ENCODE measurements around the gene EPB41L4B.
"Not testable (repeated sequence)": the region's sequence is repeated elsewhere in the genome, so short reads cannot be mapped to it uniquely, and the experiment has no call there.

The EPB41L4B gene

DNA sequence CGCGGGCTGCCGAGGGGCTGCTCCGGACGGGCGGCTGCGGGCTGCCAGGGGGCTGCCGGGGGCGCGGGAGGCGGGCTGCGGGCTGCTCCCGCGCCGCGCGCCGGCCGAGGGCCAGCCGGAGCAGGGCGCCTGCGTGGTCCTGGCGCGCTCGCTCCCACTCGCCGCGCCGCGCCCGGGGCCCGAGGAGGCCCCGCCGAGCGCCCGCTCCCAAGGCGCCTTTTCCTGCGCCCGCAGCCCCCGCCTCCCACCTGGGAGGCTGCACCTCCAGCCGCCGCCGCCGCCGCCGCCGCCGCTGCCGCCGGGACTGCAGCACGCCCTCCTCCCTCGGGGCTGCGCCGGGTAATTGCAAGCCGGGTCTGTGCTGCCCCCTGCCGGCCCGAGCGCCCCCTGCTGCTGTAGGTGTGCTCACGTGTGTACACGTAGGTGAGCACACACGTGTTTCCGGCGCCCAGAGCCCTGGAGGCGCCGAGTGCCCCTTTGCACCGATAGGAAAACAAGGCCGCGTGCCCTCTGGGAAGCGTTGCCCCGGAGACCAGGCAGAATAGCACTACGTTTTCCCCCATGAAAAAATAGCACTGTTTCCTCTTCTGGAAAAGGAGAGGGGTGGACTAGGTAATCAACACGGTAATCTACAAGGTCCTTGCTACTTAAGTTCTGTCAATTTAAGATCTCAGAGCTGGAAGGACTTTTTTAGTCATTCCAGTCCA, at the start of gene EPB41L4B:
Gene EPB41L4B (minus strand): TSS at position 318 of the 707 bp plus-strand sequence. CDS start 613 bp downstream, outside the sequence.
- no peaks in the 10 kb centered on the region for H3K9me3 ChIP-seq (ENCODE audit: low read length)
- peak within 1 kb of the TSS; percentile 35 for H3K4me3 ChIP-seq (ENCODE audit: low read depth, low read length, poor library complexity, severe bottlenecking)
- no peak within 1 kb of the TSS for H3K27ac ChIP-seq (ENCODE audit: low read depth, low read length, poor library complexity, severe bottlenecking)
- peaks cover 5% of the 10 kb centered on the region; the same call in 1 of the 2 replicates for H3K27me3 ChIP-seq (ENCODE audit: insufficient read depth, low read length)
- no peaks in the 10 kb centered on the region for H4K20me1 ChIP-seq (ENCODE audit: insufficient read depth, low read length)
- no peaks in the 10 kb centered on the region for H3K9me2 ChIP-seq (ENCODE audit: low read depth, low read length)
- no peaks in the 10 kb centered on the region for H3K79me2 ChIP-seq (ENCODE audit: insufficient read depth, low read length)
- H2AFZ ChIP-seq (ENCODE audit: low read length) = no peak within 1 kb of the TSS
- H3K36me3 ChIP-seq (ENCODE audit: insufficient read depth, low read length) = no peaks in the 10 kb centered on the region
- peaks cover 4% of the 10 kb centered on the region for H3K4me1 ChIP-seq (ENCODE audit: insufficient read depth, low read length, severe bottlenecking)
- TF ChIP-seq, protein P1, sequence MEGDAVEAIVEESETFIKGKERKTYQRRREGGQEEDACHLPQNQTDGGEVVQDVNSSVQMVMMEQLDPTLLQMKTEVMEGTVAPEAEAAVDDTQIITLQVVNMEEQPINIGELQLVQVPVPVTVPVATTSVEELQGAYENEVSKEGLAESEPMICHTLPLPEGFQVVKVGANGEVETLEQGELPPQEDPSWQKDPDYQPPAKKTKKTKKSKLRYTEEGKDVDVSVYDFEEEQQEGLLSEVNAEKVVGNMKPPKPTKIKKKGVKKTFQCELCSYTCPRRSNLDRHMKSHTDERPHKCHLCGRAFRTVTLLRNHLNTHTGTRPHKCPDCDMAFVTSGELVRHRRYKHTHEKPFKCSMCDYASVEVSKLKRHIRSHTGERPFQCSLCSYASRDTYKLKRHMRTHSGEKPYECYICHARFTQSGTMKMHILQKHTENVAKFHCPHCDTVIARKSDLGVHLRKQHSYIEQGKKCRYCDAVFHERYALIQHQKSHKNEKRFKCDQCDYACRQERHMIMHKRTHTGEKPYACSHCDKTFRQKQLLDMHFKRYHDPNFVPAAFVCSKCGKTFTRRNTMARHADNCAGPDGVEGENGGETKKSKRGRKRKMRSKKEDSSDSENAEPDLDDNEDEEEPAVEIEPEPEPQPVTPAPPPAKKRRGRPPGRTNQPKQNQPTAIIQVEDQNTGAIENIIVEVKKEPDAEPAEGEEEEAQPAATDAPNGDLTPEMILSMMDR (IDR thresholded peaks at IDR 0.05; ENCODE audit: low read length) = peak; percentile 91
- TF ChIP-seq EZH2 (IDR thresholded peaks at IDR 0.05; ENCODE audit: borderline replicate concordance, low read length) = no peak
- H3K9ac ChIP-seq (ENCODE audit: low read length) = no peak within 1 kb of the TSS
- H3F3A ChIP-seq (ENCODE audit: insufficient read depth, low read length) = no peaks in the 10 kb centered on the region
- H3K4me2 ChIP-seq (ENCODE audit: low read length) = peak within 1 kb of the TSS; percentile 64

DNA sequence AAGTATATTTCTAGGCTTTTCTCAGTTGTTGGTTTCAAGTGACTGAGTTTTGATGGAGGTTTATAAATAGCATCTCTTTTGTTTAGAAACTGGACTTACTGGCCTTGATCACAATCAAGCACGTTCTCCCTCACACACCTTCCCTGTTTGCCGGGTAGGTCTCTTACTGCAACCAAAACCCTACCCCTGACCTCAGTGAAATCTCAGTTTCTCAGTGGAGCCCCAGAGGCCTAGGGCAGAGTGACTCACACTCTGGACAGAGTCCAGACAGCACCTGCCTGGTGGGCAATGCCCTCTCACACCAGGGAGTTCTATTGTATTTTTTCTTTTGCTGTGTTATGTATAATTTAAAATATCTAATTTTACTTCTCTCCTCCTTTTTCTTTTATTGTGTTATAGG, 48.4 kb upstream of the EPB41L4B start:
- no peaks in the 10 kb centered on the region for H3K79me2 ChIP-seq (ENCODE audit: insufficient read depth, low read length)
- H3K27me3 ChIP-seq (ENCODE audit: insufficient read depth, low read length) = no peaks in the 10 kb centered on the region
- TF ChIP-seq, protein P1 (IDR thresholded peaks at IDR 0.05; ENCODE audit: low read length) = no peak
- no peak for TF ChIP-seq EZH2 (IDR thresholded peaks at IDR 0.05; ENCODE audit: borderline replicate concordance, low read length)
- H3K36me3 ChIP-seq (ENCODE audit: insufficient read depth, low read length) = no peaks in the 10 kb centered on the region
- H4K20me1 ChIP-seq (ENCODE audit: insufficient read depth, low read length) = no peaks in the 10 kb centered on the region
- H3K4me2 ChIP-seq (ENCODE audit: low read length) = no peak overlapping the region
- H3K4me3 ChIP-seq (ENCODE audit: low read depth, low read length, poor library complexity, severe bottlenecking) = no peak overlapping the region
- no peaks in the 10 kb centered on the region for H3K4me1 ChIP-seq (ENCODE audit: insufficient read depth, low read length, severe bottlenecking)
- H3F3A ChIP-seq (ENCODE audit: insufficient read depth, low read length) = no peaks in the 10 kb centered on the region
- no peak overlapping the region for H3K27ac ChIP-seq (ENCODE audit: low read depth, low read length, poor library complexity, severe bottlenecking)
- H2AFZ ChIP-seq (ENCODE audit: low read length) = no peak overlapping the region
- H3K9me2 ChIP-seq (ENCODE audit: low read depth, low read length) = no peaks in the 10 kb centered on the region
- no peak overlapping the region for H3K9ac ChIP-seq (ENCODE audit: low read length)
- H3K9me3 ChIP-seq (ENCODE audit: low read length) = no peaks in the 10 kb centered on the region

DNA sequence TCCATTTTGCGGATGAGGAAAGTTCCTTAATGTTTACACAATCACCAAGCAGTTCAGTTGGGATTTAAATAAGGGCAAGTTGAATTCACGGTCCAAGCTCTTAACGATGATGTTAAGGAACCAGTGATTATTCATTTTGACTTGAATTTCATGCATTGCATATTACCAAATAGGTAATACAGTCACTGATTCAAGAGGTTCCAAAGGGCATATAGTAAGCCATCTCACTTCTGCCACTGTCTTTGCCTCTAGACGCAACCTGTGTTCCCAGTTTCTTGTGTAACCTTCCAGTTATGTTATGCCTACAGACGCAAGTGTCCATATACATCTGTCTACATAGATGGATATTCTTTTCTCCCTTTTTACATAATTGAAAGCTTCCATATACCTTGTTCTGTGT, 39.9 kb upstream of the EPB41L4B start:
- no peaks in the 10 kb centered on the region for H3K36me3 ChIP-seq (ENCODE audit: insufficient read depth, low read length)
- H3K9me2 ChIP-seq (ENCODE audit: low read depth, low read length) = no peaks in the 10 kb centered on the region
- H2AFZ ChIP-seq (ENCODE audit: low read length) = no peak overlapping the region
- H3K27ac ChIP-seq (ENCODE audit: low read depth, low read length, poor library complexity, severe bottlenecking) = no peak overlapping the region
- H3K9me3 ChIP-seq (ENCODE audit: low read length) = no peaks in the 10 kb centered on the region
- no peaks in the 10 kb centered on the region for H3F3A ChIP-seq (ENCODE audit: insufficient read depth, low read length)
- no peak overlapping the region for H3K4me2 ChIP-seq (ENCODE audit: low read length)
- no peaks in the 10 kb centered on the region; the same call in 1 of the 2 replicates for H3K27me3 ChIP-seq (ENCODE audit: insufficient read depth, low read length)
- no peak overlapping the region for H3K4me3 ChIP-seq (ENCODE audit: low read depth, low read length, poor library complexity, severe bottlenecking)
- no peaks in the 10 kb centered on the region for H4K20me1 ChIP-seq (ENCODE audit: insufficient read depth, low read length)
- no peak for TF ChIP-seq EZH2 (IDR thresholded peaks at IDR 0.05; ENCODE audit: borderline replicate concordance, low read length)
- TF ChIP-seq, protein P1 (IDR thresholded peaks at IDR 0.05; ENCODE audit: low read length) = no peak
- H3K4me1 ChIP-seq (ENCODE audit: insufficient read depth, low read length, severe bottlenecking) = no peaks in the 10 kb centered on the region
- no peaks in the 10 kb centered on the region for H3K79me2 ChIP-seq (ENCODE audit: insufficient read depth, low read length)
- H3K9ac ChIP-seq (ENCODE audit: low read length) = no peak overlapping the region

DNA sequence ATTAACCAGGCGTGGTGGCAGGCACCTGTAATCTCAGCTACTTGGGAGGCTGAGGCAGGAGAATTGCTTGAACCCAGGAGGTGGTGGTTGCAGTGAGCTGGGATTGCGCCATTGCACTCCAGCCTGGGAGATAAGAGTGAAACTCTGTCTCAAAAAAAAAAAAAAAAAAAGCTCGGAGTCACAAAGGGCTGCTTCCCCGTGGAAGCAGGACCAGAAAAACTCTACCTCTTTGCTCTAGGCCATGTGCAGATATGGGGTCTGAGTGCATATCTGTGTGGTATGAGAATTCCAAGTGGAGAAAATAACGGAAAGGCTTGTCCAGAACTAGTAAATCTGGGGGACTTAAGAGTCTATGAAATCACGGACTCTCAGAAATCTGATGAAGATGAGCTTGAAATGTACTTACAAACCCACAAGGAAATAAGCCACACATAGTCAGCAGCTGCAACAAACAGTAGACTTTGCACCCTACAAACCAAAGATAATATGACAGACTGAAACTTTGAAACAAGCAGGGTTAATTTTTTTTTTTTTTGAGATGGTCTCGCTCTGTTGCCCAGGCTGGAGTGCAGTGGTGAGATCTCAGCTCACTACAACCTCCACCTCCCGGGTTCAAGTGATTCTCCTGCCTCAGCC, 38.2 kb upstream of the EPB41L4B start:
- H3K4me1 ChIP-seq (ENCODE audit: insufficient read depth, low read length, severe bottlenecking); H3K27ac ChIP-seq (ENCODE audit: low read depth, low read length, poor library complexity, severe bottlenecking); H3K36me3 ChIP-seq (ENCODE audit: insufficient read depth, low read length); H3K4me2 ChIP-seq (ENCODE audit: low read length); H3K9me2 ChIP-seq (ENCODE audit: low read depth, low read length); H3K9ac ChIP-seq (ENCODE audit: low read length); H3F3A ChIP-seq (ENCODE audit: insufficient read depth, low read length); H4K20me1 ChIP-seq (ENCODE audit: insufficient read depth, low read length); H3K4me3 ChIP-seq (ENCODE audit: low read depth, low read length, poor library complexity, severe bottlenecking); H3K9me3 ChIP-seq (ENCODE audit: low read length); H2AFZ ChIP-seq (ENCODE audit: low read length); H3K27me3 ChIP-seq (ENCODE audit: insufficient read depth, low read length); H3K79me2 ChIP-seq (ENCODE audit: insufficient read depth, low read length): not testable (repeated sequence)

Data from OCI-LY1 (cell line).